Astrocyte of the cerebellum (primary cell): ENCODE measurements around the gene NIM1K.
A peak's percentile ranks its signal among the peaks of the same experiment; 100 is the strongest.
"Not testable (repeated sequence)": the region's sequence is repeated elsewhere in the genome, so short reads cannot be mapped to it uniquely, and the experiment has no call there.

ENCODE experiments used
- DNase-seq: peaks from one replicate; pipeline ENCODE4 v3.0.0-alpha.2; 2011; ENCODE audit warnings: low read depth
- H3K4me3 ChIP-seq: 2 replicates; pipeline ENCODE4 v1.5.1; 2011; ENCODE audit warnings: mild to moderate bottlenecking, low read depth, low read length, moderate library complexity
- CTCF ChIP-seq: IDR thresholded peaks from 2 replicates; pipeline ENCODE4 v1.5.1; 2012; ENCODE audit warnings: low read length, low read depth, moderate library complexity, mild to moderate bottlenecking; ENCODE audit errors: missing control alignments
- in situ Hi-C: cut with HindIII; loops from 2 replicates; pipeline ENCODE4 v1.10.0; 2017; ENCODE audit warnings: low sequenced_read_pairs

Gene NIM1K

GRCh38 chr5:43313854-43314457, 121.9 kb downstream of the NIM1K start:
- in situ Hi-C loops = no loop called here
- peak overlapping the region; percentile 20 for H3K4me3 ChIP-seq
- TF ChIP-seq CTCF = no peak
- no peak for DNase-seq

GRCh38 chr5:43314724-43315123, 122.7 kb downstream of the NIM1K start:
- in situ Hi-C loops = no loop called here

GRCh38 chr5:43315263-43315662, 123.2 kb downstream of the NIM1K start:
- in situ Hi-C loops = no loop called here
- no peak for DNase-seq

More at GRCh38 chr5:43314724-43315123, 122.7 kb downstream of the NIM1K start:
- no peak for TF ChIP-seq CTCF
- no peak for DNase-seq
- H3K4me3 ChIP-seq = no peak overlapping the region

GRCh38 chr5:43315682-43316081, 123.7 kb downstream of the NIM1K start:
- no peak overlapping the region for H3K4me3 ChIP-seq
- in situ Hi-C loops = no loop called here
- TF ChIP-seq CTCF = no peak
- no peak for DNase-seq

More at GRCh38 chr5:43315263-43315662, 123.2 kb downstream of the NIM1K start:
- TF ChIP-seq CTCF = no peak
- no peak overlapping the region for H3K4me3 ChIP-seq

- DNase-seq = no peak
- no peak for TF ChIP-seq CTCF
- H3K4me3 ChIP-seq = no peak overlapping the region
- in situ Hi-C loops = no loop called here
Observed at GRCh38 chr5:43316421-43316820, 124.4 kb downstream of the NIM1K start.

- in situ Hi-C loops = no loop called here
- H3K4me3 ChIP-seq = no peak overlapping the region
- DNase-seq = no peak
- no peak for TF ChIP-seq CTCF
Observed at GRCh38 chr5:43320846-43321245, 128.8 kb downstream of the NIM1K start.

- H3K4me3 ChIP-seq, DNase-seq, in situ Hi-C loops: not testable (repeated sequence)
Observed at GRCh38 chr5:43323488-43323887, 131.5 kb downstream of the NIM1K start.

GRCh38 chr5:43325624-43326023, 133.6 kb downstream of the NIM1K start:
- DNase-seq, in situ Hi-C loops, H3K4me3 ChIP-seq: not testable (repeated sequence)
